ENCODE results near the gene EIF4H.
"Not testable (repeated sequence)": the region's sequence is repeated elsewhere in the genome, so short reads cannot be mapped to it uniquely, and the experiment has no call there.

The EIF4H gene

DNA sequence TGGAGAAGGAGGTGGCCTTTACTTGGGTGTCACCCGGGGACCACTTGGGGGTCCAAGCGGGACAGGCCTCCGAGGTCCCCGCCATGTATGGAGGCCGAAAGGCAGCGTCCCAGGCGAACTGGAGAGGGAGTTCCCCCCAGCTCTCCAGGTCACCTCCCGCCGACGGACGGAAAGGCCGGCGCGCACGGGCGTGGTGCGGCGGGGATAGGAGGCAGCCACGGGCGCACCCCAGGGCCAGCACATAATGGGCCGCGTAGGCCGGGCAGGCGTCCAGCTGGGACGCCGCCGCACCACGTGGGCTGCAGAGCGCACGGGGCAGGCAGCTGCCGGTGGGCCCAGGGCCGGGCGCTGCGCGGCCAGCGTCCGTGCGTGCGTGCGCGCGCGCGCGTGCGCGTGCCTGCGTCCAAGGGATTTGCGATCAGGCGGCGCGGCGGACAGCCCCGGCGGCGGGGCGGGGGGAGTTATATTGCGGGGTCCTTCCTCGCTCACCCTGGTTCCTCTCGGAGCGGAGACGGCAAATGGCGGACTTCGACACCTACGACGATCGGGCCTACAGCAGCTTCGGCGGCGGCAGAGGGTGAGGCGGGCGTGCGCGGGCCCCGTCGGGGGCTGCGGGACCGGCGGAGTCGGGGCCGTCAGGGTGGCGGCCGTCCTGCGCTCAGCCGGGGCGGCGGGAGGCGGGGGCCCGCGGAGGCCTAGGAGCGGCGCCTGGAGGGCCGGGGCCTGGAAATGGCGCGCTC lies at the start of gene EIF4H:
EIF4H (plus strand) TSS at position 491 of the 740 bp plus-strand sequence; CDS start at position 519, 28 bp downstream.
- peak; percentile 91 for DNase-seq (ENCODE audit: low read depth)

DNA sequence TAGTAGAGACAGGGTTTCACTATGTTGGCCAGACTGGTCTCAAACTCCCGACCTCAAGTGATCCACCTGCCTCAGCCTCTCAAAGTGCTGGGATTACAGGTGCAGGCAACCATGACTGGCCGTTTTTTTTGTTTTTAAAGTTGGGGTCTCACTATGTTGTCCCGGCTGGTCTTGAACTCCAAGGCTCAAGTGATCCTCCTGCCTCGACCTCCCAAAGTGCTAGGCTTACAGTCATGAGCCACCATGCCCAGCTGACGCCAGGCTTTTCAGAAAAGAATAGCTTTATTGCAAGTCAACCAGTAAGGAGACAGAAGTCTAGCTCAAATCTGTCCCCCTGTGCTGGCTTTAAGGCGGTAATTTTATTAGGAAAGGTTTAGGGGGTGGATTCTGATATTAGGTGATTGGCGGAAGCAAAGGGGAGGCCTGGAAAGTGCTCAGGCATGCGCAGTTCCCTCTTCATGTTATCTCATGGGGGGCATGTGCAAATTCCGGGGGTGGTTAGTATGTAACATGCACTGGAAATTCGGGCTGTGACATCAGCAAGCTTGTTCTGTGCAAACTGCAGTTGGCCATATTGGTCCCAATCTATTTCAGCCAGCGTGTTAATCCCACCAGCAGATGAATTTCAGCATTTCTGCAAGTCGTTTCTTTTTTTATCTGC lies 47.8 kb upstream of the EIF4H start:
- DNase-seq (ENCODE audit: low read depth) = no peak

DNA sequence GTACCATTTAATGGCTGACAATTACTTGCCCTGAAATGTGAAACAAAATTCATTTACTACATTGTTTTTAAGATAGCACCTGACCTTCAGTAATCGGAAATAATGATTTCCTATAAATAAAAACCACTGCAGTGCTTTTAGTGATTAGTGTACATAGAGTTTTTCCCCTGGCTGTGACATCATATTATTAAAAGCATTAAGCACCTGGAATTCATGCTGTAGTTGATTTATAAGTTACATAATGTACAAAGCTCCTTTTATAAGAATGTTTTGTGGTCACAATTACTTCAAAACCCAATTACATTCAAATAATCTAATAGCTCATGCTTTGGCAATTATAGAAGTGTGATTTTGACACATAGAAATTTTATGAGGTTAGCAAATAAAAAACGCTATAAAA lies 44.3 kb upstream of the EIF4H start:
- no peak for DNase-seq (ENCODE audit: low read depth)

DNA sequence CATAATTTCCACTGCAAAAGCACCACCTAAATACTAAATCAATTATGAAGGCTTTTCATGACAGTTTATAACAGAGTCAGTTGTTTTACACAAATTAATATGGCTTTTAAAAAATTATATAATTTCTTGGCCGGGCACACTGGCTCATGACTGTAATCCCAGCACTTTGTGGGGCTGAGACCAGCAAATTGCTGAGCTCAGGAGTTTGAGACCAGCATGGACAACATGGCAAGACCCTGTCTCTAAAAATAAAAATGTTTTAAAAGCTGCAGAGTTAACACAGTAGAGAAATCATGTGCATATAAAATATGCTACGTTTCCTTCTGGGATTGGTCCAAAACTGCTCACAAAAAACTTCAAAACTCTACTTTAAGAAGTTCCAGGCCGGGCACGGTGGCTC lies 43.6 kb upstream of the EIF4H start:
- DNase-seq (ENCODE audit: low read depth) = no peak

DNA sequence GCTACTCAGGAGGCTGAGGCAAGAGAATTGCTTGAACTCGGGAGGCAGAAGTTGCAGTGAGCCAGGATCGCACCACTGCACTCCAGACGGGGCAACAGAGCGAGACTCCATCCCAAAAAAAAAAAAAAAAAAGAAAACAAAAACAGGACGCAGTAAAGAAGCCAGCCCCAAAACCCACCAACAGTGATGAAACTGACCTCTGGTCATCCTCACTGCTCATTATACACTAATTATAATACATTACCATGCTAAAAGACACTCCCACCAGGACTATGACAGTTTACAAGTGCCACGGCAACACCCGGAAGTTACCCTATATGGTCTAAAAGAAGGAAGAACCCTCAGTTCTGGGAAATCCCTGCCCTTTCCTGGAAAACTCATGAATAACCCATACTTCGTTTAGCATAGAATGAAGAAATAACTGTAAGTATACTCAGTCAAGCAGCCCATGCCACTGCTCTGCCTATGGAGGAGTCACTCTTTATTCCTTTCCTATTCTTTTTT lies 40.0 kb upstream of the EIF4H start:
- DNase-seq (ENCODE audit: low read depth) = no peak

DNA sequence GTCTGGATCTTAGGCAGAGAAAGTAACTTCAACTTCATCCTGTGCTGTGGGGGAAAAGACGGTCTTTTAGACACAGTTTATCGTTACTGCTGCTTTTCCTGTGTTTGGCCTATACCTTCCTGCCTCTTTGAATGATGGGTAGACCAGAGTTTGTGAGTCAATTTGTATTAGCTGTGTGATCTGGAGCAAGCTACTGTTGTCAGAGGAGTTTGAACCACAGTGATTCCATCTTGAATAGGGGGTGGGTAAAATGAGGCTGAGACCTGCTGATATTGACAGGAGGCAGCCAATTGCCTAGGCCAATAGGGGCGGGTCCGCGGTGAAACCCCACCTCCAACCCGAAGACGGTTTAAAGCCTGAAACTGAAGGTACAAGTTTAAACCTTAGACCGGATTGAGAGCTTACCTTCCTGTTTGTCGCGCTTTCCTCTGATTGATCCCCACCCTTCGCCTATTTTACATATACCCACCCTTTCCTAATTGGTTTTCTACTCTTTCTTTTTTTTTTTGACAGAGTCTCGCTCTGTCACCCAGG lies 35.8 kb upstream of the EIF4H start:
- no peak for DNase-seq (ENCODE audit: low read depth)

DNA sequence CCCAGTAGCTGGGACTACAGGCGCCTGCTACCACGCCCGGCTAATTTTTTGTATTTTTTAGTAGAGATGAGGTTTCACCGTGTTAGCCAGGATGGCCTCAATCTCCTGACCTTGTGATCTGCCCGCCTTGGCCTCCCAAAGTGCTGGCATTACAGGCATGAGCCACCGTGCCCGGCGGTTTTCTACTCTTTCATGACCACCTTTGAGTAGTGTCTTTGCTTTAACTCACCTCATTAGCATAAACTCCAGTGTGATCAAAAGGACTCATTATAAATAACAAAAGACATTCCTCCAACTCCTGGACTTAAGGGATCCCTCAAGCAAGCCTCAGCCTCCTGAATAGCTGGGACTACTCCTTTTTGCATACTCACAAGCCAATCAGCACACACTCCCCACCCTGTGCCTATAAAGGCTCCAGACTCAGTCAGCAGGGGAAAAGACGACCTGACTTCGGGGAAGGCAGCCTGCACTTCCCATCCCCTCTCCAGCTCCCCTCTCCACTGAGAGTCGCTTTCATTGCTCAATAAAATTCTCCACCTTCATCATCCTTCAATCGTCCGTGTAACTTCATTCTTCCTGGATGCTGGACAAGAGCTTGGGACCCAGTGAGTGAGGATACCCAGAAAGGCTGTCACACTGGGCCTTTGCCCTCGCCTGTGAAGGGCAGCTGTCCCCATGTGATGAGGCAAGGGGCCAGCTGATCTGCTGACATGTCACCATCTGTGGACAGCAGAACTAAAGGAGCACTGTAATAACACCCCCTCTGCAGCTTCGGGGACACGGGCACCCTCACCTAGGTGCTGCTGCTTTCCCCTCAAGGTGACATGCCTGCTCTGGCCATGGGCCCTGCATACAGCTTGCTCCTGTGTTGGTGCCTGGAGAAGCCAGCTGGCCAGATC lies 35.0 kb upstream of the EIF4H start:
- DNase-seq (ENCODE audit: low read depth) = no peak

DNA sequence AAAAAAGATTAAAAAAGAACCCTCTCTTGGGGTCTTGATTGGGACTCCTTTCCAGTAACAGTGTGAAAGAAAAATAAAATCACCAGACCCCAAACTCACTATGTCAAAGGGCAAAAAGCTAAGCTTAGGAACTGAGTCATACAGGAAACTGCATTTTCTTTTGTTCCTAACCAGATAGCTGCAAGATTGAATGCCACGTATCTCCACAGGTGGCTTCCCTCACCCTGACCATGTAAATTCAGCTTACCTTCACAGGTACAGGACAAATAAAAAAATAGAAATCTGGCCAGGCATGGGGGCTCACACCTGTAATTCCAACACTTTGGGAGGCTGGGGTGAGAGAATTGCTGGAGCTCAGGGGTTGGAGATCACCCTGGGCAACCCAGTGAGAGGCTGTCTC lies 32.5 kb upstream of the EIF4H start:
- no peak for DNase-seq (ENCODE audit: low read depth)

DNA sequence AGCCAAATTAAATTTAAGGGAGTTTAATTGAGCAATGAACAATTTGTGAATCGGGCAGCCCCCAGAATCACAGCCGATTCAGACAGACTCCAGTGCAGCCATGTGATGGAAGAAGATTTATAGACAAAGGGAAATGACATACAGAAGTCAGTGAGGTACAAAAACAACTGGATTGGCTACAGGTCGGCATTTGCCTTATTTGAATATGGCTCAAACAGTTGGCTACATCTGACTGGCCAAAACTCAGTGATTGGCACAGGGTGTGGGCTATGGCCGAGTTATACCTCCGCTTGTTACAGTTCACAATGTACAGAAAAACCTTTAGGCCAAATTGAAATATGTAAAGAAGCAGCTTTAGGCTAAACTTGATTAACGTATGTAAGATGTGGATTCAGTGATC lies 30.8 kb upstream of the EIF4H start:
- DNase-seq (ENCODE audit: low read depth) = no peak

DNA sequence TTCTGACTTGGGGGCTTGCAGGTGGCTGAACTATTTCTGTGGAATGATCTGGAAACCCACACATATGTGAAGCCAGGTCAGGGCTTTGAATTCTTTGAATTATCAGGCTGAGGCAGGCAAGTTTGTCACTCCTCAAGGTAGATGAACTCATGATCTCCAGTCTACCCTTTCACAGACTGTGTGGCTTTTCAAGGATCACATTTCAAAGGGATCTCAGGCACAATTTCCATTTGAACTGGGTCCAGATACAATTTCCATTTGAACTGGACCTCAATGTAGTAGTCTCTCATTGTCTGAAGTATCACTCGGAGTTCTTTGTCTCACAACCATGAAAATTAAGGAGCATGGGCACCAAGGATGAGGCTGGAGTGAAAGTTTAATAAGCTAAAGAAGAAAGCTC lies 25.7 kb upstream of the EIF4H start:
- DNase-seq (ENCODE audit: low read depth) = no peak

DNA sequence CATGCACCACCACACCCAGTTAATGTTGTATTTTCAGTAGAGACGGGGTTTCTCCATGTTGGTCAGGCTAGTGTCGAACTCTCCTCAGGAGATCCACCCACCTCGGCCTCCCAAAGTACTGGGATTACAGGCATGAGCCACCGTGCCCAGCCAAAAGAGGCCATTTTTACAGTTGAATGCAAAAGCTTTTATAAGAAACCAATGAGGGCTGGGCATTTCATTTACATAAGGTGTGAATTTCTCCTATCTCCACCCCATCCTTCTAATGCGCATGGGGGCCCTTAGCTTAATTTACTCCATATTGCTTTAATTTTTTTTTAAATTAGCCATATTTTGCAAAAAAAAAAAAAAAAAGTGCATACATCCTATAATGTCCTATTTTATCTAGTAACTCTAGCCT lies 25.1 kb upstream of the EIF4H start:
- no peak for DNase-seq (ENCODE audit: low read depth)

DNA sequence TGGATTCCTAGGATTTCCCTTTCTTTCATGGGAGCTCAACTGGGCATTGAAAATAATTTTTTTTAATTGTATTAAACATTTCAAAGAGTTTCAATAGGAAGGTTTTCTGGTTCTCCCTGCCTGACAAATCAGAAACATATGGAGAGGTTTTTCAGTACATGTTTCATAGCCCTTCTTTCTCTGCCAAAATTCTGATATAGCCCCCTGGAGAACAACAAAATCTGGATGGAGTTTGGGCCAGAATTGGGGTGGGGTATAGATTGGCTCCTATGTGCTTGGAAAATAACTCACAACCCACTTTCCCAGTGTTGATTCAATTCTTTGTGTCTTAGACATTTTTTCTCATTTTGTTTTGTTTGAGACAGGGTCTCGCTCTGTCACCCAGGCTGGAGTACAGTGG lies 24.6 kb upstream of the EIF4H start:
- DNase-seq (ENCODE audit: low read depth) = no peak

DNA sequence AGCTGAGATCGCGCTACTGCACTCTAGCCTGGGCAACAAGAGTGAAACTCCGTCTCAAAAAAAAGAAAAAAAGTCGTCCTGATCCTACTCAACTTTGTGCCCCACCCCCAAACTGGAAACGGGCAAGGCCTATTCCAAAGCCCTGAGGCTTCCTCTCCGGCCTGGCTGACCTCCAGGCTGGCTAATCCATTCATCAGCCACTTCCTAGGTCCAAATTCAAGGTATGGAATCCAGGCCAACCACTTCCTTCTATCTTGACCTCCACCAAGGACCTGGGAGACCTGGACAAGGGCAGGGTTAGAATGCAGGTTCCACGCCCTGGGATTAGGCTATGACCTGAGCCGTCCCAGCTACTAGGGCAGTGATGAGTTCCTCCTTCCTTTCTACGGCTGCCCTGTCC lies 20.4 kb upstream of the EIF4H start:
- no peak for DNase-seq (ENCODE audit: low read depth)

DNA sequence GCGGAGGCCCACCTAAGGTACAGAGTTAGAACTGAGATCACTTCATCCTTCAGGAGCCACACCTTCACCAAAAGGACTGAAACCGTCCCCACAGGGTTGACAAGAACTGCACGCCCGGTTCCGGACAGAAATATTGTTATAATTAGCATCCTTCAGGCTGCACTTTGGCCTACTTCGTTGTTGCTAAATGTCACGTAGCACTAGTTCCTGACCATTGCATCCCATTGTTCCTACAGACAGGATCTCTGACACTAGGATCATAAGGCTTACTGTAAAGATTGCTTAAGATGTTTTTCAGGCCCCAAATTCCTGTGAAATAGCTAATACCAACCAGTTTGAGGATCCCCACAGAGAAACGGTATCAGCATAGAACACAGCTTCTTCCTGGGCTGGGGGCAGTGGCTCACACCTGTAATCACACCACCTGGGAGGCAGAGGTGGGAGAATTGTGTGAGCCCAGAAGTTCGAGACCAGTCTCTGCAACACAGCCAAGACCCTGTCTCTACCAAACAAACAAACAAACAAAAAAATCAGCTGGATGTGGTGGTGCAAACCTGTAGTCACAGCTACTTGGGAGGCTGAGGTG lies 18.3 kb upstream of the EIF4H start:
- no peak for DNase-seq (ENCODE audit: low read depth)

DNA sequence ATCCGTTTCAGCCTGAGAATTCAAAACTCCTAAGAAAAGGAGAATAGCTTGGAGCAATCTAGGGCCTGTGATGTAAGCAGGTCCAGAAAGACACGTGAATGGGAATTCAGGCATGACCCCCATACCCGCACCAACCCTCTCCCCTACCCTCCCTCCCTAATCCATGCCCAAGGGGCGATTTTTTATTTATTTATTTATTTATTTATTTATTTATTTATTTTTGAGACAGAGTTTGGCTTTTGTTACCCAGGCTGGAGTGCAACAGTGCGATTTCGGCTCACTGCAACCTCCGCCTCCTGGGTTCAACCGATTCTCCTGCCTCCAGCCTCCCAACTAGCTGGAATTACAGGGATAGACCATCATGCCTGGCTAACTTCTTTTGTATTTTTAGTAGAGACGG lies 16.6 kb upstream of the EIF4H start:
- no peak for DNase-seq (ENCODE audit: low read depth)

DNA sequence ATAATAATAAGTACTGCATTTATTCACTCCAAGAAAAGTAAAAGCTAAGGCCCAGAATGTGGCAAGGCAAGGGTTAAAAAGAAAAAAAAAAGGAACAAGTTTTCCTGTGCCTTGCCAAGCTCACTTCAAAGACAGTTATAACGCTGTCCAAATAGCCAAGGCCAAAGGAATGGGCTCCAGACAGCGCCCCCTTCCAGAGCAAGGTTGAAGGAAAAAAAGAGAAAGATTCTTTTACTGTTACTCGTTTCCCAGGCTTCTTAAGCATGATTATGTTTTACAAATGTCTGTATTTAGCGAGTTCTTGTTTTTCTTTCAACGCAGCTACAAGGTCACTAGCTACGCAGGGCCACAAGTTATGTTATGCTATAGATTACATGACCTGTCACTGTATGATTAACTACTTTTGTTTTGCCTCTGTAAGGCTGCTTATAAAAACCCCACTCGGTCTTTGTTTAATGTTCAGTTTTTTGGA lies 9.1 kb upstream of the EIF4H start:
- no peak for DNase-seq (ENCODE audit: low read depth)

DNA sequence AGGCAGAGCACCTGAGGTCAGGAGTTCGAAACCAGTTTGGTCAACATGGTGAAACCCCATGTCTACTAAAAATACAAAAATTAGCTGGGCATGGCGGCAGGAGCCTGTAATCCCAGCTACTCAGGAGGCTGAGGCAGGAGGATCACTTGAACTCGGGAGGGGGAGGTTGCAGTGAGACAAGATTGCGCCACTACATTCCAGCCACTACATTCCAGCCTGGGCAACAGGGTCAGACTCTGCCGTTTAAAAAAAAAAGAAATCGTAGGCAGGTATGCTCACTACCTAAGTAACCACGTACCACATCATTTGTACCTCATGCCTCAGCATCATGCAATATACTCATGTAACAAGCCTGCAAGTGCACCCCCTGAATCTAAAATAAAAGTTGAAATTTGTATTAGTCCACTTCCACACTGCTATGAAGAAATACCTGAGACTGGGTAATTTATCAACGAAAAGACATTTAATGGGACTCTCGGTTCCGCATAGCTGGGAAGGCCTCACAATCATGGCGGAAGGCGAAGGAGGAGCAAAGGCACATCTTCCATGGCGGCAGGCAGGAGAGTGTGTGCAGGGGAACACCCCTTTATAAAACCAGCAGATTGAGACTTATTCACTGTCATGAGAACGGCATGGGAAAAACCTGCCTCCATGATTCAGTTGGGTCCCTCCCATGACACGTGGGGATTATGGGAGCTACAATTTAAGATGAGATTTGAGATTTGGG lies 8.1 kb upstream of the EIF4H start:
- DNase-seq (ENCODE audit: low read depth) = no peak

DNA sequence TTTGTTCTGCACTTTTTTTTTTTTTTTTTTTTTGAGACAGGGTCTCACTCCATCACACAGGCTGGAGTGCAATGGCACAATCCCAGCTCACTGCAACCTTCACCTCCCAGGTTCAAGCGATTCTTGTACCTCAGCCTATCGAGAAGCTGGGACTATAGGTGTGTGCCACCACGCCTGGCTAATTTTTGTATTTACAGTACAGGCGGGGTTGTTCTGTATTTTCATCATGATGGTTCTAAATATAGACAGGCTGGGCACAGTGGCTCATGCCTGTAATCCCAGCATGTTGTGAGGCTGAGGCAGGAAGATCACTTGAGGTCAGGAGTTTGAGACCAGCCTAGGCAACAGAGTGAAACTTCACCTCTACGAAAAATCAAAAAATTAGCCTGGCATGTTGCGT lies 6.8 kb upstream of the EIF4H start:
- not testable (repeated sequence) for DNase-seq (ENCODE audit: low read depth)

DNA sequence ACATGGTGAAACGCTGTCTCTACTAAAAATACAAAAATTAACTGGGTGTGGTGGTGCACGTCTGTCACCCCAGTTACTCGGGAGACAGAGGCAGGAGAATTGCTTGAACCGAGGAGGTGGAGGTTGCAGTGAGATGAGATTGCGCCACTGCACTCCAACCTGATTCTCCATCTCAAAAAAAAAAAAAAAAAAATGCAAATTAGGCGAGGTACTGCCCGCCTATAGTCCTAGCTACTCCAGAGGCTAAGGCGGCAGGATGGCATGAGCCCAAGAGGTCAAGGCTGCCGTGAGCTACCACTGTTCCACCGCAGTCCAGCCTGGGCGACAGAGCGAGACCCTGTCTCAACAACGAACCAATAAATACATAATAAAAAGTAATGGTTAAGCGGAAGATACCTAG lies 1.1 kb upstream of the EIF4H start:
- DNase-seq (ENCODE audit: low read depth) = no peak

DNA sequence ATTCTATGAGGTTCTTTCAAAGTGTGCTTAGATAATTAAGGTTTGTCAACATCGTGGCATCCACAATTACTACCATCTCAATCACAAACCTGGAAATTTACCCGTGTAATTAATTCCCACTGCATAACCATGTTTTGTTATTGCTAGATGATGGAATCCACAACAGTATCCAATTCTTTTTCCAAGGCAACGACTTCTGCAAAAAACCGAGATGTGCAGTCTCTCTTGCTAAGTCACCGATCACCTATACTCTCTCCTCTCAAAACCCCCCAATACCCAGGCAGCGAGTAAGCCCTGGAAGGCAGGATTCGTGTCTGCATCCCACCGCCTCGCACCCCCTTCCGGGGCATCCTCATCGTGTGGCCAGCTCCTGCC lies 678 bp upstream of the EIF4H start:
- DNase-seq (ENCODE audit: low read depth) = no peak

DNA sequence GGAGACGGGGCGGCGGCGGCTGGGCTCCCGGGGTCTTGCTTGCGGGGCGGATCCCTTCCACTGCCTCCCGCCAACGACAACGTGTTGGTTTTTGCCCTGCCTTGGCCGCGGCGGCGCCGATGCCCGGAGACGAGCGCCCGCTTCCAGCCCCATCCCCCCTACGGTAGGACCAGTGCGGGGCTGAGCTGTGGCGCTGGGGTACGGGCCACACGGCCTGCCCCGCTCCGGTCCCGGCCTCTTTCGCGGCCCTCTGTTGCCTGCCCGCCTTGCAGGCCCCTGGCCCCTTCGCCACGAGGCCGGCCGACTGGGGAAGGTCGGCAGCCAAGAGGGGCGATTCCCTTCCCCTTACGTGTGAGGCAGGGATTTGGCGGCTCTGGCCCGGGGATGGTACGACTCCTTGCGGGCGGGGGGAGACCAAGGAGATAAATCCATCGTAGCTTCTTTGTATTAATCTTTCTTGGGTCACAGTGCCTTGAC lies 488 bp downstream of the EIF4H start:
- DNase-seq (ENCODE audit: low read depth) = no peak
